NB4 (cell line): ENCODE data around the gene WFIKKN2.

ENCODE experiments used
- POLR2A ChIP-seq: IDR thresholded peaks from 2 replicates; pipeline ENCODE4 v1.6.1; 2011; ENCODE audit warnings: mild to moderate bottlenecking; ENCODE audit not compliant: insufficient read length; ENCODE audit errors: extremely low read depth
- TF ChIP-seq, protein P1 (sequence below): IDR thresholded peaks from one replicate; pipeline ENCODE4 v1.5.1; 2012; ENCODE audit warnings: low read depth, low read length

DNA sequence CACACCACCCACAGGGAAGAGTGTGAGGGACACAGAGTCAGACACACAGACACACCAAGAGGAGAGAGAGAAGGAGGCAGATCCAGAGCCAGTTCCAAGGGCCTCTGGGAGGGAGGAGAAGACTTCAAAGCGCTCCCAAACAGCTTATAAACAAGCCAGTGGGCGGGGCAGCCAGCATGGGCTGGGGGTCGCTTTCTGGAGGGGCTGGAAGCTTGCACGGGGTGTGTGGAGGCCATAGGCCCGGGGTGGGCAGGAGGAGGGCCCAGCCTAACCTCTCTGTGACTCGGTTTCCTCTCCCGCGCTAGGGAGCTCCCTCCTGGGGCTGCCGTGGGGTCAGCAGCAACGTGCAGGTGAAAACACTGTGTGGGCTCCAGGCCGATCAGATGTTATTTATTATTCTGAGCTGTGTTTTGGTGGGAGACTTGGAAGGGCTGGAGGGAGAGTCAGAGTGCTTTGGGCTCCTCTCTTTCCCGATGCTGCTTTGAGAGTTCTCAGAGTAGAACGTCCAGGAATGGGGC, 2.5 kb upstream of the WFIKKN2 start:
- TF ChIP-seq, protein P1, sequence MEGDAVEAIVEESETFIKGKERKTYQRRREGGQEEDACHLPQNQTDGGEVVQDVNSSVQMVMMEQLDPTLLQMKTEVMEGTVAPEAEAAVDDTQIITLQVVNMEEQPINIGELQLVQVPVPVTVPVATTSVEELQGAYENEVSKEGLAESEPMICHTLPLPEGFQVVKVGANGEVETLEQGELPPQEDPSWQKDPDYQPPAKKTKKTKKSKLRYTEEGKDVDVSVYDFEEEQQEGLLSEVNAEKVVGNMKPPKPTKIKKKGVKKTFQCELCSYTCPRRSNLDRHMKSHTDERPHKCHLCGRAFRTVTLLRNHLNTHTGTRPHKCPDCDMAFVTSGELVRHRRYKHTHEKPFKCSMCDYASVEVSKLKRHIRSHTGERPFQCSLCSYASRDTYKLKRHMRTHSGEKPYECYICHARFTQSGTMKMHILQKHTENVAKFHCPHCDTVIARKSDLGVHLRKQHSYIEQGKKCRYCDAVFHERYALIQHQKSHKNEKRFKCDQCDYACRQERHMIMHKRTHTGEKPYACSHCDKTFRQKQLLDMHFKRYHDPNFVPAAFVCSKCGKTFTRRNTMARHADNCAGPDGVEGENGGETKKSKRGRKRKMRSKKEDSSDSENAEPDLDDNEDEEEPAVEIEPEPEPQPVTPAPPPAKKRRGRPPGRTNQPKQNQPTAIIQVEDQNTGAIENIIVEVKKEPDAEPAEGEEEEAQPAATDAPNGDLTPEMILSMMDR, result no peak
- TF ChIP-seq POLR2A, result no peak
